NOMO-1 (cell line): ENCODE results near the gene ST3GAL5.
"Not testable (repeated sequence)": the region's sequence is repeated elsewhere in the genome, so short reads cannot be mapped to it uniquely, and the experiment has no call there.

Experiments used
- DNase-seq, 2 experiments: peaks; one replicate each; lab custom pipeline; 2025; ENCODE audit not compliant: unreplicated experiment in 2 of 2; lab: John Stamatoyannopoulos, UW

ST3GAL5 gene

DNA sequence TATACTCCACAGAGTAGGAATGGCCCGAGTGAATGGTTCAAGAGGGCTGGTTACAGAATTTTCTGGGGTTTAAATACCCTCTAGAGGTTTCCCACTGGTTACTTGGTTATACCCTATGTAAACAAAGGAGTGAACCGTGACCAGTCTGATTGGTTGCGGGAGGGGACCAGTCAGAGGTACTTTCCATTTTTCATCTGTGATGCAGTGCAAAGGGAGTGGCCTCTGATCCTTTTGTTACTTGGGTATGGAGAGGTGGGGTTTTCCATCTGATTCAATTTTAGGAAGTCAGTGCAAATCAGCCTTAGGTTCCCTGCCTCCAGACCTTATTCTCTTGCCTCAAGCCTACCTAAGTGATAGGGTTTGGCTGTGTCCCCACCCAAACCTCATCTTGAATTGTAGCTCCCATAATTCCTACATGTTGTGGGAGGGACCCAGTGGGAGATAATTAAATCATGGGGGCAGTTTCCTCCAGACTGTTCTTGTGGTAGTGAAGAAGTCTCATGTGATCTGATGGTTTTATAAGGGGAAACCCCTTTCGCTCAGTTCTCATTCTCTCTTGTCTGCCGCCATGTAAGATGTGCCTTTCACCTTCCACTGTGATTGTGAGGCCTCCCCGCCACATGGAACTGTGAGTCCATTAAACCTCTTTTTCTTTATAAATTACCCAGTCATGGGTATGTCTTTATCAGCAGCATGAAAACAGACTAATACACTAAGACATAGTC lies 5.9 kb upstream of the ST3GAL5 start:
- not testable (repeated sequence) for DNase-seq

DNA sequence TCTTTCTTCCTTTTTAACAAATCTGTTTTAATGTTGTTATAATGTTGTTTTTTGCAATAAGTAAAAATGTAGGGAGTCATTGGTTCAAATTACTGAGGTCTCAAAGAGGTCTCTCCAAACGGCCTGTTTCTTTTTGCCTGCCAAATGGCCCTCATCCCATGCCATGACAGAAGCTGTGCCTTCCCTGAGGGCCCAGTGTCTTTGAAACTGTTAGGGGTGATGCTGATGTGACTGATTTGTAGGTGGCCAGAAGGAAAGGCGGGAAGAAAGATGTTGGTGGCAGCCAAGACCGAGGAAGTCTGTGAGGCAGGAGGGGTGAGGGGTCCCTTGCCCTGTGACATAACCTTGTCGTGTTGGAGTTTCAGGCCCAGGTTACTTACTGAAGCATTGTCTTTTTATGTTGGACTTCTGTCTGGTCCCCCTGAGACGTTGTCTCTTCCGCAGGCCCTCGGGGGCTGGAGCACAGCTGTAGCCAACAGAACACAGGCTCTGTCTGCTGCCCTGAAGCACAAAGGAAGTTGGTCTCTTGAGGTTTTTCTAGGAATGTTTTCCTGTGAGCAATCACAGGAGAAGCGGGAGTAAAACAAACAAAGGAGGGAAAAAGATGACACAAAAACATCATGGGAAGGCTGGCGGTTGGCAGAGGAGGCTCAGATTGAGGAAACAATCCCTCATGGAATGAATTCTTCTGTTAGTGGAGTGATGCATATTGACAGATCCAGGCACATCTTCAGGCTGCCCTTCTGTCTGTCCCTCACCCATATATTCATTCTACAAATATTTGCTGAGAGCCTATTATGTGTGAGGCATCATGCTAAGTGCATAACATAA lies 4.9 kb upstream of the ST3GAL5 start:
- DNase-seq: no peak

DNA sequence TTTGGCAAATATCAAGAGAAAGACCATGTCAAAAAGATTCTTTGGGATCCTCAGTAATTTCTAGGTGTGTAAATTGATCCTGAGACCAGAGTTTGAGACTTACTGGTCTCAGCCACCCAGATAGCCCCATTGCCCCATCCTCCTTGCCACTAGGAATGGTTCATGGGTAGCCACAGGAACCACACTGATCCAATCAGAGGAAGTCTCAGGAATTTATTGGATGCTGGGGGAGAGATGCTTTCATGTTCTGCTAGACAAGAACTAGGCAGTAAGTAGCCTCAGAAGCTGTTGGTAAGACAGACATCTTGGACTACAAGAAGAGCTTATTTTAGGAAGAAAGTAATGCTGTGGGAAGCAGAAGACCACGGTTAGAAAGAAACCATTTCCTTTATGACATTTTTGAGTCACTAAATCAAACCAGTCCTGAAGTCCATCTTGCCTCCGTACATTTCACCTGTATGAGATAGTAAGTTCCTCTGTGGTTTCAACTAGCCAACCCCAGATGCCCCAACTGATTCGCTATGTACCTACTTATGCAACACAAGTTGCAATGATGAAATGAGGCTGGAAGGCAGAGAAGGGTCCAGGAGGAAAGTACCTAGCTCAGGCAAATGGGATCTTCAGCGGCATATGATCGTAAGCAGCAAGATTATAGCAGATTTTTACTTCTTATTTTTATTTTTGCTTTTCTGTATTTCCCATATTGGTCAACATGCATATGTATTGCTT lies 3.6 kb upstream of the ST3GAL5 start:
- no peak for DNase-seq

DNA sequence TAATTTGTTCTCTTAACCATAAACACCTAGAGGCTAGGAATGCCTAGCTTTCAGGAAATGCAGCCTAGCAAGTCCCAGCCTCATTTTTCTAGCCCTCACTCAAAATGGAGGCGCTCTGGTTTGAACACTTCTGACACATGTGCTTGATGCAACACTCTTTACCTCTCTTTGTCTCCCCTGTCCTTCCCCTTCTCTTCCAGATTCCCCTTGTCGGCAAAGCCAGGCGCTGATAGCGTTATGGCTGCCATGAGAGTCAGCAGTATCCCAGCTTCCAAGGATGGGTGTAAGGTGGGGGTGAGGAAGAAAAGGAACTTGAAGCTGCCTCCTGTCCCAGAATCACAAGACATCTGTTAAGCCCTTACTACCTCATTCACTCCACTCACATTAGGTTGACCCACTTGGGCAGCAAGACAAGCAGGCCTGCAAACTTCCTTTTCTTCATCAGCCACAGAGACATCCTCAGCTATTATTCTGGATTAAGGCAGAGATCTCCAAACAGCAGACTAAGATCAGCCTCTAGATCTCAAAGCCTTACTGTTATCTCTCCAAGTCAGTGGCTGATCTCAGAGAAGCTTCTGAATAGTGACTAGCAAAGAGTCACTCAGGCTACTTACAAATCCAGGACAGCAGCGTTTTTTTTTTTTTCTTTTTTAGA lies 1.9 kb upstream of the ST3GAL5 start:
- DNase-seq: no peak

DNA sequence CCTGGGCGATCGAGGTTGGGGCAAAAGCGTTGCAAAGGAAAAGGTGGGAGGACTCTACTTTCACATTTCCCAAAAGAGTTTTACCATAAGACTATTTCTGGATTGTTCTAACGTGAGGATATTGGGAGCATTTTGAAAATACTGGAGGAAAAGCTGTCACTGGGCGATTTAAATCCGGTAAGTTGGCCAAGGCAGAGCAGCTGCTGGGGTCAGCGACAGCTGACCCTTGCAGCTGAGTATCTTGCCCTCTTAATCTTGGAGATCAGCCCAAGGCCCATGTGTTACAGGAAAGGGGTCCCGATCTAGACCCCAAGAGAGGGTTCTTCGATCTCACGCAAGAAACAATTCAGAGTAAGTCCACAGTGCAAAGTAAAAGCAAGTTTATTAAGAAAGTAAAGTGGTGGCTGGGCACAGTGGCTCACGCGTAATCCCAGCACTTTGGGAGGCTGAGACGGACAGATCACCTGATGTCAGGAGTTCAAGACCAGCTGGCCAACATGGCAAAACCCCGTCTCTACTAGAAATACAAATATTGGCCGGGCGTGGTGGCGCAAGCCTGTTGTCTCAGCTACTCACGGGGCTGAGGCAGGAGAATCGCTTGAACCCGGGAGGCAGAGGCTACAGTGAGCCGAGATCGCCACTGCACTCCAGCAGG lies 964 bp upstream of the ST3GAL5 start:
- DNase-seq: no peak

DNA sequence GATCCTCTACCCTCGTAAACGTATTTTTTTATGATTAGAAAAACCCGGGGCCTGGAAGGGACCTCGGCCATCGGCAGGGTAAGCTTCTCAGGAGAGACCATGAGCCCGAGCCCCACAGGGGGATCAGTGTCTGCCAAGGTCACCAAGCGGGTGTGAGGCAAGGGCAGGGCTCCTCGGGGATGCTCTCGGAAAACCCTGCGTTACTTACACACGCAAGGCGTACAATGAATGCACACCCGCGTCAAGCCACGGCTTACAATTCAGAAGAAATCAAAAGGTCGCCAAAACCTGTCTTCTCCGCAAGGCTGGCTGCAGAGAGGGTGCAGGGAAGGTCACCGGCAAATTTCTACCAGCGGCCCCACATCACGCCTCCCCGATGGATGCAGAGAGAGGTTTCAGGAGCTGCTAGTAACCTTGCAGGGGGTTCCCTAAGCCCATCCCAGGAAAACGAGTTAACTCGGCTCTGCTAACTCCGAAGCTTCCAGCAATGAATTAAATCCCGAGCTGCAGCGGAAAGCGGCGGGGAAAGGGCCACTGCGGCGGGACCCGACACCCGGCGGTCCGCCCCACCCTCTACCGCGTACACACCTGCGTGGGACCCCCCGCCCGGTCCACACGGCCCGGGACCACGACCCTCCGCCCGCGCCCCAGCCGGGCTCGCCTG lies 638 bp downstream of the ST3GAL5 start:
- peak in 1 of 2 experiments; percentile 10 for DNase-seq

DNA sequence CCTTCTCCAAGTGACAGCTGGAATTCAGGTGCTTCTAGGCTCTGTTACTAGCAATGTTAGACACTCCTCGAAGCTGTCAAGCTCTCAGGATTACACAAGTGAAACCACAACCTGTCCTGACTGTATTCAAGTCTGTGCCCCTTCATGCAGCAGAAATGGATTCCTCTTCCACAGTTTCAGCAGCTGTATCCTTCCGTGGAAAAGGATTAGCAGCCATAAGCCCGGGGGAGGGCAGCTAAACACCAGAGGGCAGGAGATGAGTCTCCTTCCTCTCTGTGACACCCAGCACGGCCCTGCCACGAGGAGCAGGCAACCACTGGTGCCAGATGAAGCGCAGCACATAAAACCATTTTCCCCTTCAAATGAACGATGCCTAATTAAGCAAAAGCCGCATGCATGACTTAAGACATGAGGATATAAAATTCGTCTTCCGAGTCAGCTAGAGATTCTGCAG lies 1.2 kb downstream of the ST3GAL5 start:
- DNase-seq: peak; percentile 41 to 62

DNA sequence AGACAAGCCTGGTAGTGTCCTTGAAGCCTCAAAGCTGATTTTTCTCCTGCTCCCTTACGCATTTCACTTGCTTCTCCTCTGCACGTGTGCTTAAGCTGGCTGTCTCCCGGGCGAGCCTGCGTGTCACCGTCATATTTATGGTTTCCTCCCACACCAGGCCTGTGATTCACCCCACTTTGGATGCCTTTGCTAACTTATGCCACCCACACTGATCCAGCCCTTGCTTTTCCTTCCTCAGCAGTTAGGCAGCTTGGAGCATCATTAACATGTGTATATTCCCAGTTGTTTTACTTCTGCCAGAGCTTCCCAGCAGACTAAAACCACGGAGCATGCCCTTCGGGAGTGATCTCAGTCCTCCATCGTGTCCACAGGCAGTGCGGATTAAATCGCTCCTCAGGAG lies 2.2 kb downstream of the ST3GAL5 start:
- peak; percentile 56 to 62 for DNase-seq

DNA sequence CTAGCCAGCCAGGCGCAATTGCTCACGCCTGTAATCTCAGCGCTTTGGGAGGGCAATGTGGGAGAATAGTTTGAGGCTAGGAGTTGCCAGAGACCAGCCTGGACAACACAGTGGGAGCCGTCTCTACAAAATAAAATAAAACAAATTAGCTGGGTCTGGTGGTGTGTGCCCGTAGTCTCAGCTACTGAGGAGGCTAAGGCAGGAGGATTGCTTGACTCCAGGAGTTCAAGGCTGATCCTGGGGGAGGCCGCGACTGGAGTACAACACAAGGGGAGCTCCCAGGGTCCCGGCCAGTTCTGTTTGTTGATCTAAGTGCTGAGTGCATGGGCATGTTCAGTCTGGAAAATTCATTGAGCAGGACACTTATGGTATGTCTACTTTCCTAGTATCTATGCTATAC lies 2.6 kb downstream of the ST3GAL5 start:
- no peak for DNase-seq

DNA sequence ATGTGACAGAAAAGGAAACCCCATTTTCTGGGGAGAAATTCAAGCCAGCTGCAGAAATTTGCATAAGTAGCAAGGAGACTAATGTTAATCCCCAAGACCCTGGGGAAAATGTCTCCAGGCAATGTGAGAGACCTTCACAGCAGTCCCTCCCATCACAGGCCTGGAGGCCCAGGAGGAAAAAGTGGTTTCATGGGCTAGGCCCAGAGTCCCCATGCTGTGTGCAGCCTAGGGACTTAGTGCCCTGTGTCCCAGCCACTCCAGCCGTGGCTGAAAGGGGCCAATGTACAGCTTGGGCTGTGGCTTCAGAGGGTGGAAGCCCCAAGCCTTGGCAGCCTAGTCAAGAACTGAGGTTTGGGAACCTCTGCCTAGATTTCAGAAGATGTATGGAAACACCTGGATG lies 7.0 kb downstream of the ST3GAL5 start:
- DNase-seq: not testable (repeated sequence)

DNA sequence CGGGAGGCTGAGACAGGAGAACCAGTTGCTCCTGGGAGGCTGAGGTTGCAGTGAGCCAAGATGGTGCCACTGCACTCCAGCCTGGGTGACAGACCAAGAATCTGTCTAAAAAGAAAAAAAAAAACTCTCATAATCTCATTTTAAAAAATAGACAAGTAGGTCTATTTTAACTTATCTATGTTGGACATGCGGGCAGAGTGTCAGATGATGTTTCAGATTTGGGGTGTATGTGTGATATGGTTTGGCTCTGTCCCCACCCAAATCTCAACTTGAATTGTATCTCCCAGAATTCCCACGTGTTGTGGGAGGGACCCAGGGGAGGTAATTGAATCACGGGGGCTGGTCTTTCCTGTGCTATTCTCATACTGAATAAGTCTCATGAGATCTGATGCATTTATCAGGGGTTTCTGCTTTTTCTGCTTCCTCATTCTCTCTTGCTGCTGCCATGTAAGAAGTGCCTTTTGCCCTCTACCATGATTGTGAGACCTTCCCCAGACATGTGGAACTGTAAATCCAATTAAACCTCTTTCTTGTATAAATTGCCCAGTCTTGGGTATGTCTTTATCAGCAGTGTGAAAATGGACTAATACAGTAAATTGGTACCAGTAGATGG lies 8.0 kb downstream of the ST3GAL5 start:
- DNase-seq: not testable (repeated sequence)

DNA sequence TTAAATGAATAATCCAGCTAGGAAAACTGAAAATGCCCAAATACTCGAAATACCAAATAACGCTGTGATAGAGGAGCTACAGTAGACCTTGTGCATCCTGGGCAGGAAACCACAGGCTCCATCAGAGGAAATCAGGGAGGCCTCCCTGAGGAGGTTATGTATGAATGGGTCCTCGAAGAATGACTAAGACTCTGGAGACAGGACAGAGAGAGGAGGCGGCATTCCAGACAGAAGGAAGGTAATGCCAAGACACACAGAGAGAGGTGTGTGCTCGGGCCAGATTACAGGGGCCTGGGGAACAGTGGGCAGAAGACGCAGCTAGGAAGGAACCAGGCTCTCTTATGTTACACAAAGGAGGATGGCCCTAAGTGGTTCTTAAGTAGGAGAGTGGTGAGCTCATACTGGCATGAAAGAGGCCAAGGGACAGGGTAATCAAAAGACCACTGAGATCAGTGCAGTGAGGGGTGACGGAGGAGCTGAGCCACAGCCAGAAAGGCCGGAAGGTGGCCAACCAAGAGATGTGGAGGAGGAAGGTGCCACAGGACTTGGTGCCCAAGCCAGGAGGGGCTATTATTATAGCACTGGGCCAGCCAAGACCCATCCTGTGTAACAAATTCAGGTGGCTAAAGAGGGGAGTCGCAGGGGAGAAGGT lies 9.9 kb downstream of the ST3GAL5 start:
- DNase-seq: no peak

DNA sequence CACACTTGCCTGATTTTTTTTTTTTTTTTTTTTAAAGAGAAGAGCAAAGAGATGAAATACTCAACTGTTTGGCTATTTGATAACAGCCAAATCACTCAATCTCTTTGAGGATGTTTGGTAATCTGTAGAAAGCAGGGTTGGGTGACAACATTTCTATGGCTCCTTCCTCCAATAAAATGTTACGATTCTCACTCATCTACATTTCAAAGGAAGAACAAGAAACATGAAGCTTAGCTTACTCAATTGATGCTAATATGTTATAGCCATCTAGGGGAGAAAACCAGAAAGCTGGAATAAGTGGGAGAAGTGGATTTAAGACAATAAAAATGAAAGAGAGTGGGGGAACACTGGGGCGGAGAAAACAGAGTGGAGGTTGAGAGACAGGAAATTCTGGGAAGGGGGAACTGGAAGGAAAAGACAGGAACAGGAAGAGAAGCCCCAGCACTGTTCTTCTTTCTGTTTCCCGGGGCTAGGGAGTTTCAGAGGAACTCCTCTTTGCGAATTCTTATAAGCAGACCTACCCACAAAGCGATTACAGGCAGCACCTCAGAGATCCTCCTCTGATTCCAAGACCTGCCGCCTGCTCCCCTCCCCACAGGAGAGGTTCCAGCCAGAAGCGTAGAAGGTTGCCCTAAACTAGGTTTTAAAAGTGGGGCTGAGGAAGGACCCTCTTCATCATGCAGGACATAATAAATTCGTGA lies 13.3 kb downstream of the ST3GAL5 start:
- DNase-seq: peak in 1 of 2 experiments; percentile 21

DNA sequence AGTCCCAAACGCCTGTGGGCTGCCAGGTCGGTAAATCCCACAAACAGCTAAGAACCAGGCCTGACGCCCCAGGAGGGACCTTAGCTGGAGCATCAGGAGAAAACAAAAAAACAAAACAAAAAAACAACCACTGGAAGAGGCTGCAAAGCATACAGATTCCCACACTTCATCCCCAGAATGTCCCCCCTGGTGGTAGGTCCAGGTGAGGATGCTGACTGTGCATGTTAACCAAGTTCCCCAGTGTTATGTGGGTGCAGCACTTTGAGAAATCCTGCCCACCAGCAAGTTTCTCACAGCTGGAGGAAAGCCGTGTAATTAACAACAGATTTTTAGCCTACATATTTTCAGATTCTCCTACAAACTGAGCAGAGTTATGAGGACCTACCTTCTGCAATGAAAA lies 15.1 kb downstream of the ST3GAL5 start:
- no peak for DNase-seq

DNA sequence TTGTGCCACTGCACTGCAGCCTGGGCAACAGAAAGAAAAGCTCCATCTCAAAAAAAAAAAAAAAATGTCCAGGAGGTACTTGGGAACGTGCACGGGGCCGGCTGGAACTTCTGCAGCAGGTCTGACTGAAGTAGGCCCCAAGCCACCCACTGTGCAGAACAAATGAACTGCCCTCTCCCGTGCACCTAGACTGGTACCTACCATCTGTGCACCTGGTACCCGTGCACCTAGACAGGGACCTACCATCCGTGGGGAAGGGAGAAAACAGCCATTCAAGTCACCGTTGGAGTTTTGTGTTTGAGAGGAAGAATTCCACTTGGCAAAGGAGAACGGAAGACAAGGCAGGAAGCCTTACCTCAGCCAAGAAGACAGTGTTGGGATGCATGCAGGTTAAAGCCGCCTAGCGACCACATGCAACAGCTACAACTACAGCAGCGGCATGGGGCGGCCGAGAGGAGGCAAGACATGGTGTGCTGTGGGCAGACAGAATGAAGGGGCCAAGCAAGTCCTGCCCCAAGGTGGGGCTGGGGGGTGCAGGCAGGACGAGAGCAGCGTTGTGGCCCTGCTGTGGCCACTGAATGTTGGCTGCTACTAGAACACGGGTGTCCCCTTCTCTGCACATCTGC lies 16.1 kb downstream of the ST3GAL5 start:
- no peak for DNase-seq

DNA sequence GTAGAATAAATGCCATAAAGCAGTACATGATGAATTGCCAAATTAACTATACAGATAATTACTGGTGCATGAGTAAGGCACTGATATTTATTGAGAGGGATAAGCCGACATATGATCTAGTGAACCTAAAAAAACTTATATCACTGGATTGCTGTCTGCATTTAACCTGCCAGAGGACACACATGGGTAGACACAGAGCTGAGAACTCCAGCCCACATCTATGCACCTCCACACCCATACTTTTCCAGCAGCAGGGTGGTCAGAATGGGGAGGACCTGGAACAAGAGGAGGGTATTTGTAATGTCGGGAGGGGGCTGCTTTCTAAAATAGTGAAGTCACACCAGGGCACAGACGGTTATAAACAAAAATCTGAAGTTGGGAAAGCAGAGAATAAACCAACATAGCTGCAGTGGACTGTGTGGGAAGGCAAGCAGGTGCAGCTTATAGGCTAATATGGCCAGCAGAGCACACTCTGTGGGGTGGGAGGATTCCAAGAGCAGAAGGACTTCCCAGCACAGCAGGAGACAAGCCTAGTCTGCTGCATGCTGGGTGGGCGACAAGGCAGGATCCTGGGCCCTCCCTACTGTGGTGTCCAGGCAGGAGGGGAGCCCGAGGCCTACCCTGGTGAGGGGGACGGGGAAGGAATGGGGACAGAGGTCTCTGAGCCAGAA lies 17.2 kb downstream of the ST3GAL5 start:
- DNase-seq: no peak

DNA sequence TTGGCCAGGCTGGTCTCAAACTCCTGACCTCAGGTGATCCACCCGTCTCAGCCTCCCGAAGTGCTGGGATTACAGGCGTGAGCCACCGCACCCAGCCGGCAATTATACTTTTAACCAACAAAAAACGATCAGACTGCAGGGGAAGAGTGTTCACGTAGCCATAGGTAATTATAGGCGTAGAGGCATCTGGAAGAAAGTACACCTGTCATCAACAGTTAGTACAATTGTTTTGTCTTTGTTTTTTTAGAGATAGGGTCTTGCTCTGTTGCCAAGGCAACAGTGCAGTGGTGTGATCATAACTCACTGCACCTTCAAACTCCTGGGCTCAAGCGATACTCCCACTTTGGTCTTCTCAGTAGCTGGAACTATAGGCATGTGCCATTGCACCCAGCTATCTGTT lies 20.0 kb downstream of the ST3GAL5 start:
- no peak for DNase-seq
